Adrenal gland (tissue), 5 donors: ENCODE data around the gene NARS2.

ENCODE experiments used
- POLR2A ChIP-seq, 2 donors: fragments of 450-650 bp; IDR thresholded peaks; one replicate each; pipeline ENCODE4 v1.6.1; 2017; ENCODE audit warnings: antibody characterized with exemption in 2 of 2, mild to moderate bottlenecking in 2 of 2, moderate library complexity in 1 of 2
- TF ChIP-seq, protein P1 (sequence below), 6 experiments: fragments of 450-650 bp in 4 of 6; fragments of 200-600 bp in 2 of 6; sonication (generic) in 1 of 6; IDR thresholded peaks; 1 replicate in 5 of 6; 2 replicates in 1 of 6; pipeline versions ENCODE4 v1.5.1 to v1.8.0; 2016 to 2021; ENCODE audit warnings: antibody characterized with exemption in 6 of 6, mild to moderate bottlenecking in 2 of 6, moderate library complexity in 1 of 6
- donor health status: DM: no; HTN: no; CAD: no.

GRCh38 chr11:78586452-78587046 lies 11.9 kb upstream of the NARS2 start:
- TF ChIP-seq, protein P1, sequence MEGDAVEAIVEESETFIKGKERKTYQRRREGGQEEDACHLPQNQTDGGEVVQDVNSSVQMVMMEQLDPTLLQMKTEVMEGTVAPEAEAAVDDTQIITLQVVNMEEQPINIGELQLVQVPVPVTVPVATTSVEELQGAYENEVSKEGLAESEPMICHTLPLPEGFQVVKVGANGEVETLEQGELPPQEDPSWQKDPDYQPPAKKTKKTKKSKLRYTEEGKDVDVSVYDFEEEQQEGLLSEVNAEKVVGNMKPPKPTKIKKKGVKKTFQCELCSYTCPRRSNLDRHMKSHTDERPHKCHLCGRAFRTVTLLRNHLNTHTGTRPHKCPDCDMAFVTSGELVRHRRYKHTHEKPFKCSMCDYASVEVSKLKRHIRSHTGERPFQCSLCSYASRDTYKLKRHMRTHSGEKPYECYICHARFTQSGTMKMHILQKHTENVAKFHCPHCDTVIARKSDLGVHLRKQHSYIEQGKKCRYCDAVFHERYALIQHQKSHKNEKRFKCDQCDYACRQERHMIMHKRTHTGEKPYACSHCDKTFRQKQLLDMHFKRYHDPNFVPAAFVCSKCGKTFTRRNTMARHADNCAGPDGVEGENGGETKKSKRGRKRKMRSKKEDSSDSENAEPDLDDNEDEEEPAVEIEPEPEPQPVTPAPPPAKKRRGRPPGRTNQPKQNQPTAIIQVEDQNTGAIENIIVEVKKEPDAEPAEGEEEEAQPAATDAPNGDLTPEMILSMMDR (IDR thresholded peaks at IDR 0.05) = peak in 5 of 6 experiments; percentile 6 to 45 (median 26)
- no peak for TF ChIP-seq POLR2A (IDR thresholded peaks at IDR 0.05)
